Lower lobe of right lung (tissue), 2 donors: ENCODE results near the gene CELF1. TPM values are rescaled to one million over a fixed set of nuclear protein-coding genes. Genes with fewer than 3 reads are reported as not detected.

Experiments
- ATAC-seq, 2 donors: fragments of 200-7000 bp; cut with Tn5 transposase; one replicate each; pipeline ENCODE4 v1.9.1; 2020 to 2022; ENCODE audit warnings: mild to moderate bottlenecking in 2 of 2, moderate library complexity in 2 of 2
- DNase-seq: peaks from one replicate; pipeline ENCODE4 v3.0.0-alpha.2; 2020
- H3K27ac ChIP-seq: fragments of 200-600 bp; one replicate; pipeline ENCODE4 v1.8.0; 2022
- H3K27me3 ChIP-seq: fragments of 200-600 bp; one replicate; pipeline ENCODE4 v1.8.0; 2022; ENCODE audit warnings: low read depth
- H3K36me3 ChIP-seq: fragments of 200-600 bp; one replicate; pipeline ENCODE4 v1.8.0; 2022; ENCODE audit warnings: mild to moderate bottlenecking
- H3K4me1 ChIP-seq: fragments of 200-600 bp; one replicate; pipeline ENCODE4 v1.8.0; 2022
- H3K4me3 ChIP-seq: fragments of 200-600 bp; one replicate; pipeline ENCODE4 v1.8.0; 2022; ENCODE audit warnings: mild to moderate bottlenecking
- H3K9me3 ChIP-seq: fragments of 200-600 bp; one replicate; pipeline ENCODE4 v1.8.0; 2022
- CTCF ChIP-seq: fragments of 200-600 bp; IDR thresholded peaks from one replicate; pipeline ENCODE4 v1.8.0; 2022; ENCODE audit warnings: antibody characterized with exemption, mild to moderate bottlenecking
- intact Hi-C: fragments of 100-400 bp; cut with DNase I; formaldehyde crosslinking; loops from one replicate; pipeline ENCODE4 v1.11.0; 2022
- total RNA-seq: library from RNA; stranded (reverse); fragmentation: NEBNext Ultra II Directional; extraction: Animal tissue kit (Norgen Biotek cat#: 25700); gene quantifications from one replicate; pipeline ENCODE4 v1.2.1, GENCODE V29; 2021
- donor health status: DM: no; HTN: yes; CAD: no; lungs with severe emphysema.

CELF1 gene
- total RNA-seq, 1 donor from 2014 or later, result 105 TPM

- ATAC-seq (no peak), DNase-seq (no peak)
- H3K27me3 ChIP-seq, result no peaks in the 10 kb centered on the region
- TF ChIP-seq CTCF, result no peak
- no peaks in the 10 kb centered on the region for H3K36me3 ChIP-seq
- H3K9me3 ChIP-seq, result no peaks in the 10 kb centered on the region
- peaks cover 75% of the 10 kb centered on the region for H3K4me1 ChIP-seq
- H3K4me3 ChIP-seq, result no peak overlapping the region
- H3K27ac ChIP-seq, result peak overlapping the region; percentile 68
- intact Hi-C loops, result no loop called here
Observed at GRCh38 chr11:47508240-47508957, 44.5 kb downstream of the CELF1 start.

- DNase-seq, result no peak
- Histone ChIP-seq H3K27me3 (no peaks in the 10 kb centered on the region), H3K36me3 (no peaks in the 10 kb centered on the region), H3K4me1 (peaks cover 69% of the 10 kb centered on the region), H3K27ac (peak overlapping the region; percentile 1), H3K9me3 (no peaks in the 10 kb centered on the region), H3K4me3 (no peak overlapping the region)
- no peak for TF ChIP-seq CTCF
- intact Hi-C loops, result no loop called here
- no peak for ATAC-seq
Observed at GRCh38 chr11:47507563-47508239, 45.2 kb downstream of the CELF1 start.

- H3K27me3 ChIP-seq, result no peaks in the 10 kb centered on the region
- intact Hi-C loops, result no loop called here
- no peak overlapping the region for H3K4me3 ChIP-seq
- peak overlapping the region; percentile 25 for H3K27ac ChIP-seq
- ATAC-seq (no peak), DNase-seq (no peak)
- H3K4me1 ChIP-seq, result peaks cover 61% of the 10 kb centered on the region
- no peak for TF ChIP-seq CTCF
- H3K36me3 ChIP-seq, result no peaks in the 10 kb centered on the region
- no peaks in the 10 kb centered on the region for H3K9me3 ChIP-seq
Observed at GRCh38 chr11:47506795-47507562, 46.0 kb downstream of the CELF1 start.

GRCh38 chr11:47506373-47506772 is 46.6 kb downstream of the CELF1 start:
- DNase-seq (no peak), ATAC-seq (peak in 1 of 2 donors; percentile 57)
- Histone ChIP-seq H3K27ac (peak overlapping the region; percentile 25), H3K27me3 (no peaks in the 10 kb centered on the region), H3K4me1 (peaks cover 55% of the 10 kb centered on the region), H3K4me3 (no peak overlapping the region), H3K9me3 (no peaks in the 10 kb centered on the region), H3K36me3 (no peaks in the 10 kb centered on the region)
- no peak for TF ChIP-seq CTCF
- intact Hi-C loops, result no loop called here

- Histone ChIP-seq H3K27ac (no peak overlapping the region), H3K9me3 (no peaks in the 10 kb centered on the region), H3K36me3 (no peaks in the 10 kb centered on the region), H3K27me3 (no peaks in the 10 kb centered on the region), H3K4me1 (peaks cover 51% of the 10 kb centered on the region), H3K4me3 (no peak overlapping the region)
- ATAC-seq (no peak), DNase-seq (no peak)
- intact Hi-C loops, result no loop called here
- TF ChIP-seq CTCF, result no peak
Observed at GRCh38 chr11:47504910-47505309, 48.0 kb downstream of the CELF1 start.
